Measurements from ENCODE around the gene MIB2. TPM values are rescaled to one million over a fixed set of nuclear protein-coding genes. Genes with fewer than 3 reads are reported as not detected.

MIB2 gene
- polyA plus RNA-seq, 1 of the 3 experiments (the other 2 are of a cell fraction): 45.4 TPM

- POLR2A ChIA-PET: no interaction called here
Measured at GRCh38 chr1:1601564-1602303, 13.6 kb upstream of the MIB2 start.

More at GRCh38 chr1:1601564-1602303, 13.6 kb upstream of the MIB2 start:
- no peaks in the 10 kb centered on the region for H3K9me2 ChIP-seq
- H3K27me3 ChIP-seq (ENCODE audit: insufficient read depth): no peaks in the 10 kb centered on the region
- H3K9me3 ChIP-seq: no peaks in the 10 kb centered on the region
- no peaks in the 10 kb centered on the region for H3K79me2 ChIP-seq (ENCODE audit: insufficient read depth)
- DNase-seq: no peak
- CTCF ChIA-PET: no interaction called here
- no peaks in the 10 kb centered on the region for H3F3A ChIP-seq (replicated peaks; ENCODE audit: insufficient read depth)
- no peak overlapping the region for H3K4me3 ChIP-seq (ENCODE audit: low read depth in 2 of 2, low read length in 1 of 2)
- 78% methylated on average over 8 of the region's 15 CpGs for WGBS (ENCODE audit: low lambda C conversion rate)
- no peak overlapping the region for H2AFZ ChIP-seq (ENCODE audit: low read depth)
- H4K20me1 ChIP-seq (ENCODE audit: insufficient read depth): no peaks in the 10 kb centered on the region; the same call in 1 of the 2 replicates
- no peak overlapping the region for H3K9ac ChIP-seq
- peaks cover 0 to 22% of the 10 kb centered on the region in 2 experiments; a peak in 1 of 4 replicates for H3K4me1 ChIP-seq (ENCODE audit: control insufficient read depth in 1 of 2, insufficient read depth in 2 of 2, low read depth in 1 of 2, low read length in 1 of 2)
- no peak overlapping the region for H3K27ac ChIP-seq (ENCODE audit: low read depth in 2 of 2, low read length in 1 of 2)
- TF ChIP-seq FOXJ3 (CRISPR knock-in tag; IDR thresholded peaks at IDR 0.05) (no peak), CTCF (IDR thresholded peaks at IDR 0.05) (no peak), RCOR1 (IDR thresholded peaks at IDR 0.05; ENCODE audit: low read length) (no peak), PBX3 (IDR thresholded peaks at IDR 0.05) (no peak), ELF1 (IDR thresholded peaks at IDR 0.05) (no peak), RFX5 (IDR thresholded peaks at IDR 0.05; ENCODE audit: low read length) (no peak), NFIC (IDR thresholded peaks at IDR 0.05; ENCODE audit: borderline replicate concordance) (no peak), FOSL2 (IDR thresholded peaks at IDR 0.05; ENCODE audit: borderline replicate concordance, low read depth) (no peak), FOXM1 (IDR thresholded peaks at IDR 0.05; ENCODE audit: low read depth) (no peak), USF2 (IDR thresholded peaks at IDR 0.05; ENCODE audit: borderline replicate concordance, low read depth, low read length) (no peak), USF1 (IDR thresholded peaks at IDR 0.05; ENCODE audit: borderline replicate concordance, low read depth) (no peak), CHD2 (IDR thresholded peaks at IDR 0.05; ENCODE audit: low read length, partially characterized antibody) (no peak), MXI1 (IDR thresholded peaks at IDR 0.05; ENCODE audit: low read depth, low read length) (no peak)
- no peak overlapping the region for H3K4me2 ChIP-seq
- H3K36me3 ChIP-seq (replicated peaks in 1 of 2; ENCODE audit: control insufficient read depth in 1 of 2, insufficient read depth in 2 of 2, low read length in 1 of 2): no peaks in the 10 kb centered on the region

Measured in SK-N-SH (cell line).